ENCODE data around the gene JCAD.

The JCAD gene

GRCh38 chr10:30046476-30046875, 12.9 kb downstream of the JCAD start:
- no peak for DNase-seq (ENCODE audit: low read depth in 2 of 2)

- DNase-seq (ENCODE audit: low read depth in 2 of 2): no peak
These were observed 13.4 kb downstream of the JCAD start for GRCh38 chr10:30045961-30046360.

- DNase-seq (ENCODE audit: low read depth in 2 of 2): no peak
These were observed 15.7 kb downstream of the JCAD start for GRCh38 chr10:30043476-30044270.

- no peak for DNase-seq (ENCODE audit: low read depth in 2 of 2)
These were observed 16.6 kb downstream of the JCAD start for GRCh38 chr10:30042820-30043219.

- no peak for DNase-seq (ENCODE audit: low read depth in 2 of 2)
These were observed 17.9 kb downstream of the JCAD start for GRCh38 chr10:30041196-30042105.

- no peak for DNase-seq (ENCODE audit: low read depth in 2 of 2)
These were observed 18.8 kb downstream of the JCAD start for GRCh38 chr10:30040597-30040996.

- DNase-seq (ENCODE audit: low read depth in 2 of 2): no peak
These were observed 19.4 kb downstream of the JCAD start for GRCh38 chr10:30039988-30040387.

- no peak for DNase-seq (ENCODE audit: low read depth in 2 of 2)
These were observed 19.8 kb downstream of the JCAD start for GRCh38 chr10:30039567-30039966.

- no peak for DNase-seq (ENCODE audit: low read depth in 2 of 2)
These were observed 20.4 kb downstream of the JCAD start for GRCh38 chr10:30038781-30039536.

- no peak for DNase-seq (ENCODE audit: low read depth in 2 of 2)
These were observed 21.6 kb downstream of the JCAD start for GRCh38 chr10:30037620-30038336.

- DNase-seq (ENCODE audit: low read depth in 2 of 2): no peak
These were observed 22.6 kb downstream of the JCAD start for GRCh38 chr10:30036811-30037210.

- no peak for DNase-seq (ENCODE audit: low read depth in 2 of 2)
These were observed 23.0 kb downstream of the JCAD start for GRCh38 chr10:30036341-30036740.

GRCh38 chr10:30034433-30035137, 24.8 kb downstream of the JCAD start:
- no peak for DNase-seq (ENCODE audit: low read depth in 2 of 2)

- DNase-seq (ENCODE audit: low read depth in 2 of 2): no peak
These were observed 27.3 kb downstream of the JCAD start for GRCh38 chr10:30032125-30032524.

GRCh38 chr10:30029872-30030256, 29.5 kb downstream of the JCAD start:
- no peak for DNase-seq (ENCODE audit: low read depth in 2 of 2)

GRCh38 chr10:30029164-30029871, 30.1 kb downstream of the JCAD start:
- DNase-seq (ENCODE audit: low read depth in 2 of 2): no peak

GRCh38 chr10:30028738-30029030, 30.7 kb downstream of the JCAD start:
- DNase-seq (ENCODE audit: low read depth in 2 of 2): no peak

GRCh38 chr10:30028006-30028737, 31.2 kb downstream of the JCAD start:
- DNase-seq (ENCODE audit: low read depth in 2 of 2): peak; percentile 9 to 12
